Measurements from ENCODE around the gene PRRX2.

GRCh38 chr9:129674229-129674628 is 8.8 kb downstream of the PRRX2 start:
- TF ChIP-seq PKNOX1 (IDR thresholded peaks at IDR 0.05), result no peak
- no peak for TF ChIP-seq SUZ12 (IDR thresholded peaks at IDR 0.05)
- no peak for TF ChIP-seq SP1 (IDR thresholded peaks at IDR 0.05)
- no peak for TF ChIP-seq L3MBTL2 (conservative IDR thresholded peaks at IDR 0.05)
- TF ChIP-seq ELF4 (IDR thresholded peaks at IDR 0.05), result no peak
- TF ChIP-seq ZNF384 (IDR thresholded peaks at IDR 0.05), result no peak
- no peak for TF ChIP-seq BHLHE40 (IDR thresholded peaks at IDR 0.05; ENCODE audit: borderline replicate concordance)
- no peak for TF ChIP-seq NFRKB (IDR thresholded peaks at IDR 0.05)
- no peak for TF ChIP-seq FOXA1 (IDR thresholded peaks at IDR 0.05)
- no peak for TF ChIP-seq FOXM1 (IDR thresholded peaks at IDR 0.05; ENCODE audit: borderline replicate concordance)
- no peak for TF ChIP-seq TARDBP (IDR thresholded peaks at IDR 0.05)
- no peak for TF ChIP-seq FOXK2 (IDR thresholded peaks at IDR 0.05)
